Measurements from ENCODE around the gene CGN. TPM values are rescaled to one million over a fixed set of nuclear protein-coding genes. Genes with fewer than 3 reads are reported as not detected.

CGN gene
- total RNA-seq, 1 donor from 2014 or later = 1.7 TPM

DNA sequence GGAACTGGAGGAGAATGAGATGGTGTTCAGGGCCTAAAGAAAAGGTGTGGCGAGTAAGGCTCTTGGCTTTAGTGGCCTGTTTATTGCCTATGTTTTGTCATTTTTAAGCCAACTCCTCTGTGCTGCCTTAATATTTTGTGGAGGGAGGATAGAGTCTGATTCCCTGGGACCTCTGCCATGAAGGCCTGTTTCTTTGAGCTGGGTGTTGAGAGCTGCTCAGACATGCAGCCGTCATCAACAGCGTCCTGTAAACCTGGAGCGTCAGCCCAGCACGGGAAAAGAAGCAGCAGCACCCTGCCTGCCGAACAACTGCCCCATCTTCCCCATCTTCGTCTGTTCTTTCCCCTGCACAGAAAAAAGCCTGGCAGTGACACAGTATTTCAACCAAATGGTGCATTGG is 73.6 kb downstream of the CGN start:
- Mint-ChIP-seq H3K9me3 (ENCODE audit: unreplicated experiment) (no peaks in the 10 kb centered on the region), H3K4me3 (ENCODE audit: unreplicated experiment) (no peak overlapping the region), H3K4me1 (ENCODE audit: unreplicated experiment) (peaks cover 5% of the 10 kb centered on the region), H3K36me3 (ENCODE audit: unreplicated experiment) (peaks cover 8% of the 10 kb centered on the region), H3K27me3 (ENCODE audit: unreplicated experiment) (peaks cover under 1% of the 10 kb centered on the region), H3K27ac (ENCODE audit: unreplicated experiment) (no peak overlapping the region)
- TF ChIP-seq, protein P1, sequence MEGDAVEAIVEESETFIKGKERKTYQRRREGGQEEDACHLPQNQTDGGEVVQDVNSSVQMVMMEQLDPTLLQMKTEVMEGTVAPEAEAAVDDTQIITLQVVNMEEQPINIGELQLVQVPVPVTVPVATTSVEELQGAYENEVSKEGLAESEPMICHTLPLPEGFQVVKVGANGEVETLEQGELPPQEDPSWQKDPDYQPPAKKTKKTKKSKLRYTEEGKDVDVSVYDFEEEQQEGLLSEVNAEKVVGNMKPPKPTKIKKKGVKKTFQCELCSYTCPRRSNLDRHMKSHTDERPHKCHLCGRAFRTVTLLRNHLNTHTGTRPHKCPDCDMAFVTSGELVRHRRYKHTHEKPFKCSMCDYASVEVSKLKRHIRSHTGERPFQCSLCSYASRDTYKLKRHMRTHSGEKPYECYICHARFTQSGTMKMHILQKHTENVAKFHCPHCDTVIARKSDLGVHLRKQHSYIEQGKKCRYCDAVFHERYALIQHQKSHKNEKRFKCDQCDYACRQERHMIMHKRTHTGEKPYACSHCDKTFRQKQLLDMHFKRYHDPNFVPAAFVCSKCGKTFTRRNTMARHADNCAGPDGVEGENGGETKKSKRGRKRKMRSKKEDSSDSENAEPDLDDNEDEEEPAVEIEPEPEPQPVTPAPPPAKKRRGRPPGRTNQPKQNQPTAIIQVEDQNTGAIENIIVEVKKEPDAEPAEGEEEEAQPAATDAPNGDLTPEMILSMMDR (IDR thresholded peaks at IDR 0.05) = no peak
- no peak for DNase-seq (ENCODE audit: extremely low spot score, unreplicated experiment)

DNA sequence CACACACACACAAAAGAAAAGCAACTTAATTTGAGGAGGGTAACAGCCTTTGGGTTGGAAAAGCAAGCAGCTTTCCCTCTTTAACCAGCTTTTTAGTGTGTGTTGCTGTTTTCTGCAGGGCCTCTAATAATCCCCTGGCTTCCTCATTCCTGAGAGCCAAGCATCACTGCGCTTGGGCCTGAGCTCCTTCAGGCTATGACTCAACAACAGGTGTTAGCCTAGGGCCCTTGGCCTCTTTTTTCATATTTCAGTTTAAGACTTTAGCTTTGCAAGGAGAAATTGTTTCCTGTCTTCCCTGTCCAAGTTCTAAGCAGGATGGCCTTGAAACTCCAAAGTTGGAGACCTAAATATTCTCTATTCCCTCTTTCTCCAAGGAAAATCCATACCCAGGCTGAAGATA is 74.4 kb downstream of the CGN start:
- Mint-ChIP-seq H3K27ac (ENCODE audit: unreplicated experiment) (no peak overlapping the region), H3K4me1 (ENCODE audit: unreplicated experiment) (peaks cover 5% of the 10 kb centered on the region), H3K4me3 (ENCODE audit: unreplicated experiment) (no peak overlapping the region), H3K27me3 (ENCODE audit: unreplicated experiment) (peaks cover 3% of the 10 kb centered on the region), H3K36me3 (ENCODE audit: unreplicated experiment) (peaks cover 5% of the 10 kb centered on the region), H3K9me3 (ENCODE audit: unreplicated experiment) (peaks cover under 1% of the 10 kb centered on the region)
- DNase-seq (ENCODE audit: extremely low spot score, unreplicated experiment) = no peak
- TF ChIP-seq, protein P1 (IDR thresholded peaks at IDR 0.05) = no peak

Small RNA genes within 50 kb of the gene (microRNA-seq; reads per million reads assigned to microRNA genes)
- not detected for gene MIR554 (ENCODE audit: unreplicated experiment)

Other genes starting within 250 kb of the CGN start
- 23.7 and 25.9 TPM in 2 replicates for gene ZNF687, start 229.1 kb upstream of the CGN start, total RNA-seq
- gene PI4KB, start 184.0 kb upstream of the CGN start, total RNA-seq = 66.9 and 74.1 TPM in 2 replicates
- 36.7 and 37.9 TPM in 2 replicates for gene RFX5, start 164.1 kb upstream of the CGN start, total RNA-seq
- 8.1 and 10.2 TPM in 2 replicates for gene SELENBP1, start 138.7 kb upstream of the CGN start, total RNA-seq
- gene PSMB4, start 111.8 kb upstream of the CGN start, total RNA-seq = 272 and 280 TPM in 2 replicates
- 105 and 107 TPM in 2 replicates for gene POGZ, start 51.9 kb upstream of the CGN start, total RNA-seq
- 7.1 and 9.0 TPM in 2 replicates for gene TUFT1, start 28.9 kb downstream of the CGN start, total RNA-seq
- 33.9 and 35.5 TPM in 2 replicates for gene SNX27, start 100.7 kb downstream of the CGN start, total RNA-seq
- not detected in 2 replicates for gene CELF3, start 205.4 kb downstream of the CGN start, total RNA-seq
- gene RIIAD1, start 210.1 kb downstream of the CGN start, total RNA-seq = not detected in 2 replicates

All from osteocyte (in vitro differentiated cells).